K562 (cell line): ENCODE measurements around the gene GNAZ. TPM values are rescaled to one million over a fixed set of nuclear protein-coding genes. Genes with fewer than 3 reads are reported as not detected.
A peak's percentile ranks its signal among the peaks of the same experiment; 100 is the strongest.

Source experiments
- NBN ChIP-seq: fragments of 450-650 bp; IDR thresholded peaks from 2 replicates; pipeline ENCODE4 v1.6.1; 2016; ENCODE audit warnings: low read depth, mild to moderate bottlenecking
- PTTG1 ChIP-seq: fragments of 450-650 bp; IDR thresholded peaks from 2 replicates; pipeline ENCODE4 v1.6.1; 2016; ENCODE audit warnings: low read depth, mild to moderate bottlenecking, missing genetic modification characterization, missing compliant biosample characterization
- ZNF121 ChIP-seq: sonication (generic); formaldehyde crosslinking; conservative IDR thresholded peaks from 2 replicates; pipeline ENCODE4 v1.8.0; 2022; ENCODE audit warnings: missing genetic modification reagents
- polyA plus RNA-seq, 8 experiments: library from polyadenylated mRNA; depleted of rRNA in 4 of 8; stranded (reverse) in 5 of 8; unstranded in 3 of 8; fragments of >200 nt; fragmentation: Nextera tagmentation in 2 of 8; fragmentation: Illumina TruSeq in 1 of 8; extraction: Ambion mirVana in 2 of 8; extraction: Trizol in 1 of 8; gene quantifications; 2 replicates each; pipeline versions ENCODE4 v1.2.1 to v1.2.3, GENCODE V29; 2011 to 2014; ENCODE audit warnings: inconsistent platforms in 1 of 8, missing spikeins in 1 of 8
- total RNA-seq, 7 experiments: library from RNA; depleted of rRNA in 6 of 7; stranded (reverse); fragments of >200 nt in 6 of 7; fragmentation: Illumina TruSeq in 2 of 7; extraction: Trizol in 2 of 7; gene quantifications; 2 replicates each; pipeline versions ENCODE4 v1.2.1 to v1.2.3, GENCODE V29; 2011 to 2021; ENCODE audit warnings: low replicate concordance in 1 of 7
- TF ChIP-seq, protein P1 (sequence below): sonication (generic); formaldehyde crosslinking; IDR thresholded peaks from 2 replicates; pipeline ENCODE4 v1.8.0; 2023; ENCODE audit warnings: missing genetic modification reagents, mild to moderate bottlenecking, borderline replicate concordance
- TF ChIP-seq, protein P2 (sequence below), 2 experiments: fragments of 450-650 bp; formaldehyde crosslinking in 1 of 2; IDR thresholded peaks; 2 replicates each; pipeline versions ENCODE4 v1.4.0 to v1.6.1; 2014 to 2020; ENCODE audit warnings: mild to moderate bottlenecking in 2 of 2, borderline replicate concordance in 1 of 2, low read depth in 1 of 2
- TF ChIP-seq, protein P3 (sequence below), 2 experiments: IDR thresholded peaks; 2 replicates each; pipeline ENCODE4 v1.6.1; 2012; ENCODE audit warnings: improper control_type of control experiment in 2 of 2, low read depth in 2 of 2, low read length in 2 of 2, borderline replicate concordance in 1 of 2

GNAZ gene
- total and polyA plus RNA-seq, 9 of the 15 experiments (the other 6 are each of a cell fraction or from before 2014, with no cell fraction given): 0.04 to 0.22 (median 0.13) TPM; not detected in 3

DNA sequence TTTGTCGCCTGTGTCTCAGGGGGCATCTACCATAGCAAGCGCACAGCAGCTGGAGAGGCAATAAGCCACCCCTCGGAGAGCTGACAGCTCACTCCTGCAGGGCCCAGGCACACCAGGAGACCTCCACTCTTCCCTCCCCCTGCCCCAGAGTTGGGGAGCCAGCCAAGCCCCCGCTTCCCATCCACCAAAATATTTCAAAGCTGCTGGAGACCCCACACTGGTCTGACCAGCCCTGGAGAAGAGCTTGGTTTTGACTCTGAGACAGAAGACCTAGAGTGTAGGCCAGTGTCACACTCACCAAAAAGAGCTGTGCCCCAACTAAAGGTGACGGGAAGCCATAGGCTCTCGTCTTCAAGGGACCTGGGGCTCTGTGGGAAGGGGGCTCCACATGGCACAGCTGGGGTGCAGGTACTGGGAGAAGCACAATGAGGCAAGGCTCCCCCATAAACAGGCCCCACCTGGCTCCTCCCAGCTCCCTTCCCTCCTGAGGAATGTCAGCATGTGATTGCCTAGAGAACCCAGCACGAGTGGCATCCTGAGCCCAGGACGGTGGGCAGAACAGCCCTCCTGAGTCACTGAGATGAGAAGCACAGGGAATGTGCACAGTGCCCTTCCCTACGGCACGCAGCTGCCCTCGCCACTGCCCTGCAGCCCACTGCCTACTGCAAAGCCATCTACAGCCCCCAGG is 5.8 kb upstream of the GNAZ start (continued):
- TF ChIP-seq, protein P1, sequence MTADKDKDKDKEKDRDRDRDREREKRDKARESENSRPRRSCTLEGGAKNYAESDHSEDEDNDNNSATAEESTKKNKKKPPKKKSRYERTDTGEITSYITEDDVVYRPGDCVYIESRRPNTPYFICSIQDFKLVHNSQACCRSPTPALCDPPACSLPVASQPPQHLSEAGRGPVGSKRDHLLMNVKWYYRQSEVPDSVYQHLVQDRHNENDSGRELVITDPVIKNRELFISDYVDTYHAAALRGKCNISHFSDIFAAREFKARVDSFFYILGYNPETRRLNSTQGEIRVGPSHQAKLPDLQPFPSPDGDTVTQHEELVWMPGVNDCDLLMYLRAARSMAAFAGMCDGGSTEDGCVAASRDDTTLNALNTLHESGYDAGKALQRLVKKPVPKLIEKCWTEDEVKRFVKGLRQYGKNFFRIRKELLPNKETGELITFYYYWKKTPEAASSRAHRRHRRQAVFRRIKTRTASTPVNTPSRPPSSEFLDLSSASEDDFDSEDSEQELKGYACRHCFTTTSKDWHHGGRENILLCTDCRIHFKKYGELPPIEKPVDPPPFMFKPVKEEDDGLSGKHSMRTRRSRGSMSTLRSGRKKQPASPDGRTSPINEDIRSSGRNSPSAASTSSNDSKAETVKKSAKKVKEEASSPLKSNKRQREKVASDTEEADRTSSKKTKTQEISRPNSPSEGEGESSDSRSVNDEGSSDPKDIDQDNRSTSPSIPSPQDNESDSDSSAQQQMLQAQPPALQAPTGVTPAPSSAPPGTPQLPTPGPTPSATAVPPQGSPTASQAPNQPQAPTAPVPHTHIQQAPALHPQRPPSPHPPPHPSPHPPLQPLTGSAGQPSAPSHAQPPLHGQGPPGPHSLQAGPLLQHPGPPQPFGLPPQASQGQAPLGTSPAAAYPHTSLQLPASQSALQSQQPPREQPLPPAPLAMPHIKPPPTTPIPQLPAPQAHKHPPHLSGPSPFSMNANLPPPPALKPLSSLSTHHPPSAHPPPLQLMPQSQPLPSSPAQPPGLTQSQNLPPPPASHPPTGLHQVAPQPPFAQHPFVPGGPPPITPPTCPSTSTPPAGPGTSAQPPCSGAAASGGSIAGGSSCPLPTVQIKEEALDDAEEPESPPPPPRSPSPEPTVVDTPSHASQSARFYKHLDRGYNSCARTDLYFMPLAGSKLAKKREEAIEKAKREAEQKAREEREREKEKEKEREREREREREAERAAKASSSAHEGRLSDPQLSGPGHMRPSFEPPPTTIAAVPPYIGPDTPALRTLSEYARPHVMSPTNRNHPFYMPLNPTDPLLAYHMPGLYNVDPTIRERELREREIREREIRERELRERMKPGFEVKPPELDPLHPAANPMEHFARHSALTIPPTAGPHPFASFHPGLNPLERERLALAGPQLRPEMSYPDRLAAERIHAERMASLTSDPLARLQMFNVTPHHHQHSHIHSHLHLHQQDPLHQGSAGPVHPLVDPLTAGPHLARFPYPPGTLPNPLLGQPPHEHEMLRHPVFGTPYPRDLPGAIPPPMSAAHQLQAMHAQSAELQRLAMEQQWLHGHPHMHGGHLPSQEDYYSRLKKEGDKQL (CRISPR knock-in tag): no peak
- TF ChIP-seq, protein P2, sequence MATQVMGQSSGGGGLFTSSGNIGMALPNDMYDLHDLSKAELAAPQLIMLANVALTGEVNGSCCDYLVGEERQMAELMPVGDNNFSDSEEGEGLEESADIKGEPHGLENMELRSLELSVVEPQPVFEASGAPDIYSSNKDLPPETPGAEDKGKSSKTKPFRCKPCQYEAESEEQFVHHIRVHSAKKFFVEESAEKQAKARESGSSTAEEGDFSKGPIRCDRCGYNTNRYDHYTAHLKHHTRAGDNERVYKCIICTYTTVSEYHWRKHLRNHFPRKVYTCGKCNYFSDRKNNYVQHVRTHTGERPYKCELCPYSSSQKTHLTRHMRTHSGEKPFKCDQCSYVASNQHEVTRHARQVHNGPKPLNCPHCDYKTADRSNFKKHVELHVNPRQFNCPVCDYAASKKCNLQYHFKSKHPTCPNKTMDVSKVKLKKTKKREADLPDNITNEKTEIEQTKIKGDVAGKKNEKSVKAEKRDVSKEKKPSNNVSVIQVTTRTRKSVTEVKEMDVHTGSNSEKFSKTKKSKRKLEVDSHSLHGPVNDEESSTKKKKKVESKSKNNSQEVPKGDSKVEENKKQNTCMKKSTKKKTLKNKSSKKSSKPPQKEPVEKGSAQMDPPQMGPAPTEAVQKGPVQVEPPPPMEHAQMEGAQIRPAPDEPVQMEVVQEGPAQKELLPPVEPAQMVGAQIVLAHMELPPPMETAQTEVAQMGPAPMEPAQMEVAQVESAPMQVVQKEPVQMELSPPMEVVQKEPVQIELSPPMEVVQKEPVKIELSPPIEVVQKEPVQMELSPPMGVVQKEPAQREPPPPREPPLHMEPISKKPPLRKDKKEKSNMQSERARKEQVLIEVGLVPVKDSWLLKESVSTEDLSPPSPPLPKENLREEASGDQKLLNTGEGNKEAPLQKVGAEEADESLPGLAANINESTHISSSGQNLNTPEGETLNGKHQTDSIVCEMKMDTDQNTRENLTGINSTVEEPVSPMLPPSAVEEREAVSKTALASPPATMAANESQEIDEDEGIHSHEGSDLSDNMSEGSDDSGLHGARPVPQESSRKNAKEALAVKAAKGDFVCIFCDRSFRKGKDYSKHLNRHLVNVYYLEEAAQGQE (IDR thresholded peaks at IDR 0.05; ENCODE audit: borderline replicate concordance): no peak
- TF ChIP-seq, protein P2 (CRISPR knock-in tag; IDR thresholded peaks at IDR 0.05; ENCODE audit: low read depth): no peak
- no peak for TF ChIP-seq ZNF121 (CRISPR knock-in tag)
- no peak for TF ChIP-seq PTTG1 (tag)
- TF ChIP-seq, protein P3, sequence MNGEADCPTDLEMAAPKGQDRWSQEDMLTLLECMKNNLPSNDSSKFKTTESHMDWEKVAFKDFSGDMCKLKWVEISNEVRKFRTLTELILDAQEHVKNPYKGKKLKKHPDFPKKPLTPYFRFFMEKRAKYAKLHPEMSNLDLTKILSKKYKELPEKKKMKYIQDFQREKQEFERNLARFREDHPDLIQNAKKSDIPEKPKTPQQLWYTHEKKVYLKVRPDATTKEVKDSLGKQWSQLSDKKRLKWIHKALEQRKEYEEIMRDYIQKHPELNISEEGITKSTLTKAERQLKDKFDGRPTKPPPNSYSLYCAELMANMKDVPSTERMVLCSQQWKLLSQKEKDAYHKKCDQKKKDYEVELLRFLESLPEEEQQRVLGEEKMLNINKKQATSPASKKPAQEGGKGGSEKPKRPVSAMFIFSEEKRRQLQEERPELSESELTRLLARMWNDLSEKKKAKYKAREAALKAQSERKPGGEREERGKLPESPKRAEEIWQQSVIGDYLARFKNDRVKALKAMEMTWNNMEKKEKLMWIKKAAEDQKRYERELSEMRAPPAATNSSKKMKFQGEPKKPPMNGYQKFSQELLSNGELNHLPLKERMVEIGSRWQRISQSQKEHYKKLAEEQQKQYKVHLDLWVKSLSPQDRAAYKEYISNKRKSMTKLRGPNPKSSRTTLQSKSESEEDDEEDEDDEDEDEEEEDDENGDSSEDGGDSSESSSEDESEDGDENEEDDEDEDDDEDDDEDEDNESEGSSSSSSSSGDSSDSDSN (IDR thresholded peaks at IDR 0.05; ENCODE audit: borderline replicate concordance in 1 of 2, low read depth in 2 of 2, low read length in 2 of 2): 0 out of 4 replicates have a peak, but pooled peaks of 1 of the 2 experiments have one; percentile 26
- no peak for TF ChIP-seq NBN
